Effector memory CD4-positive, alpha-beta T cell (primary cell): ENCODE results near the gene IQSEC3.
A peak's percentile ranks its signal among the peaks of the same experiment; 100 is the strongest.
"Not testable (repeated sequence)": the region's sequence is repeated elsewhere in the genome, so short reads cannot be mapped to it uniquely, and the experiment has no call there.

ENCODE experiments used
- DNase-seq, 3 donors: peaks; one replicate each; pipeline ENCODE4 v3.0.0-alpha.2; 2020
- H3K27ac ChIP-seq: 2 replicates; pipeline ENCODE4 v1.7.0; 2013; ENCODE audit warnings: mild to moderate bottlenecking, low read length, moderate library complexity; ENCODE audit not compliant: insufficient read depth, poor library complexity, severe bottlenecking
- H3K27me3 ChIP-seq: replicated peaks from 2 replicates; pipeline ENCODE4 v1.7.0; 2013; ENCODE audit warnings: mild to moderate bottlenecking, low read length; ENCODE audit not compliant: insufficient read depth, control insufficient read depth, poor library complexity, severe bottlenecking
- H3K36me3 ChIP-seq: 2 replicates; pipeline ENCODE4 v1.7.0; 2013; ENCODE audit warnings: mild to moderate bottlenecking, low read length, moderate library complexity; ENCODE audit not compliant: control insufficient read depth, insufficient read depth
- H3K4me1 ChIP-seq: 2 replicates; pipeline ENCODE4 v1.7.0; 2013; ENCODE audit warnings: low read length, mild to moderate bottlenecking; ENCODE audit not compliant: control insufficient read depth, insufficient read depth, poor library complexity, severe bottlenecking
- H3K4me3 ChIP-seq: 2 replicates; pipeline ENCODE4 v1.7.0; 2013; ENCODE audit warnings: low read length, low read depth, mild to moderate bottlenecking; ENCODE audit not compliant: insufficient read depth, poor library complexity, severe bottlenecking
- H3K9me3 ChIP-seq: 2 replicates; pipeline ENCODE4 v1.7.0; 2013; ENCODE audit warnings: mild to moderate bottlenecking, low read length, moderate library complexity; ENCODE audit not compliant: control insufficient read depth

Gene IQSEC3

DNA sequence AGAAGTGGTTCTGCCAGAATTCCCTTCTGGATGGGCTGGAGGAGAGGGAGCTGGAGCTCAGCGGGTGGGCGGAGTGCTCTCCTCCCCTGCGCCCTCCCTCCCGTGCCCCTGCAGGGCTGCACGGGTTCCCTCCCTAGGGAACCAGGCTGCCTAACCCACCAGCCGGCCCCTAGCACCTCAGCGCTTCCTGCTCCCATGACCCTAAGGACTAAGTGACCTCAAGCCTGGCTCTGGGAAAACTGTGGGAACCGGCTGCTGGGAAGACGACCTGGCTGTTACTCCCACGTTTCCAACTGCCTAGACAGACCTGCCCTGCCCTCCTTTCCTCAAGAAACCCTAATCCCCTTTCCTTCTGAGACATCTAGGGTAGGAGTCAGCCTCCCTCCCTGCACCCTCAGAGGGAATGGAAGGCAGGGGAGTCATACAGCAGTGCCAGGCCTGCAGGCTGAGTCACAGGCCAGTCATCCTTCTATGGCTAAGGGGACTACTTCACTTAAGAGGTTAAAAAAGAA lies 115.9 kb downstream of the IQSEC3 start:
- no peak overlapping the region for H3K27ac ChIP-seq
- no peak for DNase-seq

DNA sequence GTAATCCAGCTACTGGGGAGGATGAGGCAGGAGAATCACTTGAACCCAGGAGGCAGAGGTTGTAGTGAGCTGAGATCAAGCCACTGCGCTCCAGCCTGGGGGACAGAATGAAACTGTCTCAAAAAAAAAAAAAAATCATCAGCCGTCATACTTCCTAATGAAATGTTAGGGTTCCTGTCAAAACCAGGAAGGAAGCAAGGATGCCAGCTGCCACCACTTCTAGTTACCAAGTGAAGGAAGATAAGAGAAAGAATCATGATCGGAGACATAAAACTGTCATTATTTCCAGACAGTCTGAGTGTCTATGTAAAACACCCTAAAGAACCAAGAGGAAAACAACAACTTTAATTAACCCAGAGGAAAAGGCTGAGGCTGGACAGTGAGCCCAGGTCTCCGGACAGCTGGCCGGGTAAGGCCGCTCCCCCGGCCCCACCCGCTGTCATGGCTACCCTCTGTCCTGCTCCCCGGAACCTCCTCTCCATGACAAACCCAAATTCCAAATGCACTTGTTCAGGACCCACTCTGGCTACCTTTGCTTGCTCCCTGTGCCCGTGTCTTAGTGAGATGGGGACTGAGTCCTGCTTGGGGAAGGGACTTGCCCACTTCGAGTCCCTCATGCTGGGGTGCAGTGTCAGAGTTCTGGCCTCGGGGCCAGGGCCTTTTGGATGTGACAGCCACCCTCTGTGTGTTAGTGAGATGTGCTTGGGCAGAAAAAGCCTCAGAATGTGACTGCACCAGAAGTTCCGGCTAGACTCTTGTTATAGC lies 118.4 kb downstream of the IQSEC3 start:
- peaks cover 3% of the 10 kb centered on the region for H3K27me3 ChIP-seq
- no peak for DNase-seq
- H3K27ac ChIP-seq: no peak overlapping the region
- H3K9me3 ChIP-seq: no peaks in the 10 kb centered on the region
- no peaks in the 10 kb centered on the region for H3K4me1 ChIP-seq
- no peaks in the 10 kb centered on the region for H3K36me3 ChIP-seq
- no peak overlapping the region for H3K4me3 ChIP-seq

More for the DNA sequence above, 115.9 kb downstream of the IQSEC3 start:
- H3K4me1 ChIP-seq: no peaks in the 10 kb centered on the region
- H3K9me3 ChIP-seq: no peaks in the 10 kb centered on the region
- H3K36me3 ChIP-seq: no peaks in the 10 kb centered on the region
- H3K27me3 ChIP-seq: no peaks in the 10 kb centered on the region
- H3K4me3 ChIP-seq: no peak overlapping the region

DNA sequence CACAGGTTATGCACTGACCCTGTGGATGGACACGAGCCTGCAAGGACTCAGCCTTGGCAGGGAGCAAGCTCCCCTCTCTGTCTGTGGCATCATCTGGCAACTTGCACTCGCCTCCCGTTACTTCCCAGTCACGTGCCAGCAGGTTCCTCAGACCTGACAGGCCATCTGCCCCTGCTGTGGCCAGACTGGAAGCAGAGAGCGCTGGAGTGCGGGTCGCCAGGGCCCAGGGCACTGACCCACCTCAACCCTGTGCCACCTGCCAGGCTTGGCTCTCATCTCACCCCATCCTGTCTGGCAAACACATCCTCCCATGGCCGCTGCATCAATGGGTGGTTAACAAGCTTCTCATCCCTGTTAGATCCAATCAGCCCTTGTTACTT lies 119.0 kb downstream of the IQSEC3 start:
- Histone ChIP-seq H3K27ac (no peak overlapping the region), H3K27me3 (peaks cover 6% of the 10 kb centered on the region), H3K36me3 (no peaks in the 10 kb centered on the region), H3K4me3 (no peak overlapping the region), H3K9me3 (no peaks in the 10 kb centered on the region), H3K4me1 (no peaks in the 10 kb centered on the region)
- no peak for DNase-seq

DNA sequence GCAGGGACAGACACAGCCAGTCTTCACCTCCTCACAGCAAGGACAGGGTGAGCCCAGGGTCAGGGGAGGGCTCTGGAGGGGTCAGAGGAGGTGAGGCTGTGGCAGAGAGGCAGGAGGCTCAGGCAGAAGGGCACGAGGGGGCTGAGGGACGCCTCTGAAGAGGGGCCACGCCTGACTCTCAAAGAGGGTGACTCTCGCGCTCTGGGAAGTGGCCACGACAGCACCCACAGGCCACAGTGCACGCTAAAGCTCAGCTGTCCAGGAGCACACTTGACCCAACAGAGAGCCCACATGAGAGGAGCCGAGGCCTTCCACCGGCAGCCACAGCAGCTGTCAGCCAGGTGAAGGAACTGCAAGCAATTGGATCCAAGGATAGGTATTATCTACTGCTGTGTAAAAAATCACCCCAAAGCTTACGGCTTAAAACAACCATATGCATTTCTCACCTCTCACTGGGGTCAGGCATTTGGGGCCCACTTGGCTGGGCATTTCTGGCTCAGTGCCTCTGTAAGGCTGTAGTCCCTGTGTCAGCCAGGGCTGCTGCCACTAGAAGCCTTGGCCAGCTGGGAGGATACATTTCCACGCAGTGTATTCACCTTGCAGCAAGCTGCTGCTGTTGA lies 119.5 kb downstream of the IQSEC3 start:
- Histone ChIP-seq H3K4me3 (no peak overlapping the region), H3K9me3 (no peaks in the 10 kb centered on the region), H3K4me1 (no peaks in the 10 kb centered on the region), H3K27ac (no peak overlapping the region), H3K36me3 (no peaks in the 10 kb centered on the region), H3K27me3 (peaks cover 6% of the 10 kb centered on the region)
- no peak for DNase-seq

DNA sequence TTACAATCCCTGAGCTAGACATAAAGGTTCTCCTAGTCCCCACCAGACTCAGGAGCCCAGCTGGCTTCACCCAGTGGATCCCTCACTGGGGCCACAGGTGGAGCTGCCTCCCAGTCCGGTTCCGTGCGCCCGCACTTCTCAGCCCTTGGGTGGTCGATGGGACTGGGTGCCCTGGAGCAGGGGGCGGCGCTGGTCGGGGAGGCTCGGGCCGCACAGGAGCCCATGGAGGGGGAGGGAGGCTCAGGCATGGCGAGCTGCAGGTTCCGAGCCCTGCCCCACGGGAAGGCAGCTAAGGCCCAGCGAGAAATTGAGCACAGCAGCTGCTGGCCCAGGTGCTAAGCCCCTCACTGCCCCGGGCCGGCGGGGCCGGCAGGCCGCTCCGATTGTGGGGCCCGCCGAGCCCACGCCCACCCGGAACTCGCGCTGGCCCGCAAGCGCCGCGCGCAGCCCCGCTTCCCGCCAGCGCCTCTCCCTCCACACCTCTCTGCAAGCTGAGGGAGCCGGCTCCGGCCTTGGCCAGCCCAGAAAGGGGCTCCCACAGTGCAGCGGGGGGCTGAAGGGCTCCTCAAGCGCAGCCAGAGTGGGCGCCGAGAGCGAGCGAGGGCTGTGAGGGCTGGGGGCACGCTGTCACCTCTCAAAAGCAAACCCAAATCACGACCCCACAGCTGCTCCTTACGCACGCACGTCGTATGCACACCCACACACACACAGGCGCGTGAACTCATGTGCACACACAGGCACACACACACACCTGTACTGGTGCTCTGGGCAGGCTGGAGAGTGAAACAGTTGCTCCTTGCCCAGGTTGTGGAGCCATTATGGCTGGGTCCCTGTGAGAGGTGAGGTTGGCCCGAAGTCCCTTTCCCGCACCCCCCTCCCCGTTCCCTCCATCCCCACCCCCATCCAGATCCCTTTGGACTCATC lies 121.7 kb downstream of the IQSEC3 start:
- H3K36me3 ChIP-seq, H3K4me1 ChIP-seq, H3K27ac ChIP-seq, H3K27me3 ChIP-seq, H3K9me3 ChIP-seq, DNase-seq: not testable (repeated sequence)
- peak overlapping the region; percentile 22 for H3K4me3 ChIP-seq

DNA sequence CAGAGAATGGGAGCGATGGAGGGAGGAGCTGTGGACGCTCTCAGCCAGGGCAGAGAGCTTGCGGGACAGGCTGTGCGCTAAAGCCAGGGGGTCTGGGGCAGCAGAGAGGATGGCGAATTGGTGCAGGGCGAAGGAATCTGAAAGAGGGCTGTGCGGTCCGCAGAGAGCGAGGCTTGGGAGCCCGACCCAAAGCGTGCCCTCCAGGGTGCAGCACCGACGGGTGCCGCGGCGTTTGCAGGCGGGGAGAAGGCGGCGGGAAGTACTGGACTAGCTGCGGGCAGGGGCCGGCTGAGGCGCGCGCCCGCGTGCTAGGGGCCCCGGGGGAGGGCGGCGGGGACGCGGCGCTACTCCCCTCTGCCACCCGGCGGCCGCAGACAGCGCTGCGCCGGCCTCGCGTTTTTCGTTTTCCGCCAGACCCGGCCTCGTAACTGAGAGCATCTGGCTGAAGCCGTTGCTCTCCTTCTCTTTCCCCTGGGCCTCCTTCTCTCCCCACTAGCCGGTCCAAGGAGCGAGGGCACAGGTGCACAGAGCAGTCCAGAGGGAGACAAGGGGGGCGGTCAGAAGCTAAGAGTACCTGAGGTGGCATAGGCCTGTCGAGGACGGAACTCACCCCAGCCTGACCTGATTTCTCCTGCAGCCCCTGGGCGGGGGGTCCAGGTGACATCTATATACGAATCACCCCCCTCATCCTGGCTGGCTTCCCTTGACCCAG lies 122.5 kb downstream of the IQSEC3 start:
- H3K27me3 ChIP-seq: peaks cover 6% of the 10 kb centered on the region
- DNase-seq: no peak
- H3K9me3 ChIP-seq: no peaks in the 10 kb centered on the region
- H3K4me3 ChIP-seq: peak overlapping the region; percentile 18
- no peak overlapping the region for H3K27ac ChIP-seq
- H3K4me1 ChIP-seq: no peaks in the 10 kb centered on the region
- no peaks in the 10 kb centered on the region for H3K36me3 ChIP-seq

DNA sequence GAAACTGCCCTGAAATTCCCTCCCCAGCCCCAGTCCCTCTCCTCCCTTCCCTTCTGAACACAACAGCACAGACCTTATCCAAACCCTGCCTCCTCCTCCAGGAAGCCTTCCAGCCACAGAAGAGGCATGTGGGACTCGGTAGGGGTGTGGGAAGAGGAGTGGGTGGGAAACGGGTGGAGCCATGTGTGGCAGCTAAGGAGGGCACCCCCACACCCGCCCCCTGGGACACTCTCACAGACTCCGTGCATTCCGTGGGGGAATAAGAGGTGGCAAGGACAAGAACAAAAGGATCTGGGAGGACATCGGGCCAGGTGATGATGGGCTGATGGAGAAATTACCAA lies 123.0 kb downstream of the IQSEC3 start:
- Histone ChIP-seq H3K9me3 (no peaks in the 10 kb centered on the region), H3K4me3 (no peak overlapping the region), H3K36me3 (no peaks in the 10 kb centered on the region), H3K27me3 (peaks cover 6% of the 10 kb centered on the region), H3K4me1 (no peaks in the 10 kb centered on the region), H3K27ac (no peak overlapping the region)
- DNase-seq: no peak

DNA sequence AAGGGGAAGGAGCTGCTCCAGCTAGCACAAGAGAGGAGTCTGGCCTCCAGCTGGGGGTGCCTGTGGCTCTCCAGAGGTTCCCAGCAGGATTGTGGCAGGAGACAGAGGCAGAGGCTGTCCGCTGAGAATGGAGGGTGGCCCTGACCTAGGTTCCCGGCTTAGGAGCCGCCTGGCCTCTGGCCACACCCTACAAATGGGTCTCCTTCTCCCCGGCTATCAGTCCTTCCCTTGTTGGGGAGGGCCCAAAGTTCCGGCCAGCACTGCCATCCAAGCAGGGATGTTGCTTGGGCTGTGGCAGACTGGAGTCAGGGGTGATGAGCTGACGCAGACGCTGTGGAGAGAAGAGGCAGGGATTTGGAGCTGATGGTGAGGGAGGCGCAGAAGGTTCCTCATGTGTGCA lies 124.3 kb downstream of the IQSEC3 start:
- Histone ChIP-seq H3K27ac (no peak overlapping the region), H3K4me1 (no peaks in the 10 kb centered on the region), H3K27me3 (peaks cover 10% of the 10 kb centered on the region), H3K4me3 (no peak overlapping the region), H3K36me3 (no peaks in the 10 kb centered on the region), H3K9me3 (no peaks in the 10 kb centered on the region)
- no peak for DNase-seq

DNA sequence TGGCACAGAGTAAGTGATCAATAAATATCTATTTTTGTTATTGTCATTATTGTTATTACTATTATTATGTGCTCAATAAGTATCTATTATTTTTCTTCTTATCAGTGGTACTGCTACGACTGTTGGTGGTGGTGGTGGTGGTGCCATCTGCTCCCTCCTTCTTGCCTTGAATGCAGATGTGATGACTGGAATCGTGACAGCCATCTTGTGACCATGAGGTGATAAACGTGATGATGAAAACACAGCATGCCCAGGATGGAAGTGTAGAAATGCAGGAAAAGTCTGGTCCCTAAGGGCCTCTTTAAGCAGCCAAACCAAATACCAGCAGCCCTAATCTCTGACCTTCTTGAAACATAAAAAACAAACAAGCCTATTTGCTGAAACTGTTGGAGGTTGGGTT lies 125.0 kb downstream of the IQSEC3 start:
- no peaks in the 10 kb centered on the region for H3K9me3 ChIP-seq
- no peaks in the 10 kb centered on the region for H3K36me3 ChIP-seq
- H3K27me3 ChIP-seq: peaks cover 10% of the 10 kb centered on the region
- no peak overlapping the region for H3K4me3 ChIP-seq
- DNase-seq: no peak
- no peak overlapping the region for H3K27ac ChIP-seq
- H3K4me1 ChIP-seq: no peaks in the 10 kb centered on the region
